ENCODE data around the gene MLLT3.

- TF ChIP-seq, protein P1, sequence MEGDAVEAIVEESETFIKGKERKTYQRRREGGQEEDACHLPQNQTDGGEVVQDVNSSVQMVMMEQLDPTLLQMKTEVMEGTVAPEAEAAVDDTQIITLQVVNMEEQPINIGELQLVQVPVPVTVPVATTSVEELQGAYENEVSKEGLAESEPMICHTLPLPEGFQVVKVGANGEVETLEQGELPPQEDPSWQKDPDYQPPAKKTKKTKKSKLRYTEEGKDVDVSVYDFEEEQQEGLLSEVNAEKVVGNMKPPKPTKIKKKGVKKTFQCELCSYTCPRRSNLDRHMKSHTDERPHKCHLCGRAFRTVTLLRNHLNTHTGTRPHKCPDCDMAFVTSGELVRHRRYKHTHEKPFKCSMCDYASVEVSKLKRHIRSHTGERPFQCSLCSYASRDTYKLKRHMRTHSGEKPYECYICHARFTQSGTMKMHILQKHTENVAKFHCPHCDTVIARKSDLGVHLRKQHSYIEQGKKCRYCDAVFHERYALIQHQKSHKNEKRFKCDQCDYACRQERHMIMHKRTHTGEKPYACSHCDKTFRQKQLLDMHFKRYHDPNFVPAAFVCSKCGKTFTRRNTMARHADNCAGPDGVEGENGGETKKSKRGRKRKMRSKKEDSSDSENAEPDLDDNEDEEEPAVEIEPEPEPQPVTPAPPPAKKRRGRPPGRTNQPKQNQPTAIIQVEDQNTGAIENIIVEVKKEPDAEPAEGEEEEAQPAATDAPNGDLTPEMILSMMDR (IDR thresholded peaks at IDR 0.05), result no peak
- TF ChIP-seq POLR2A (IDR thresholded peaks at IDR 0.05), result no peak
These were observed 219.0 kb downstream of the MLLT3 start for GRCh38 chr9:20403346-20403745.

All from Peyer's patch (tissue), 4 donors.